GM18951 (cell line): Measurements from ENCODE around the gene AFAP1L2.

ENCODE experiments used
- POLR2A ChIP-seq: IDR thresholded peaks from 4 replicates; pipeline ENCODE4 v1.6.1; 2011; ENCODE audit warnings: mild to moderate bottlenecking; ENCODE audit not compliant: insufficient read length, insufficient read depth; ENCODE audit errors: extremely low read depth
- in situ Hi-C: fragments of 300-500 bp; cut with MboI; formaldehyde crosslinking; loops from one replicate; pipeline ENCODE4 v1.12.0; 2022; ENCODE audit warnings: low sequenced_read_pairs, mixed read lengths, inconsistent platforms; ENCODE audit not compliant: unreplicated experiment

The AFAP1L2 gene

GRCh38 chr10:114291516-114291915 lies 112.8 kb downstream of the AFAP1L2 start:
- TF ChIP-seq POLR2A, result no peak
- in situ Hi-C loops, result no loop called here

GRCh38 chr10:114291076-114291475 lies 113.2 kb downstream of the AFAP1L2 start:
- in situ Hi-C loops, result no loop called here
- TF ChIP-seq POLR2A, result no peak

DNA sequence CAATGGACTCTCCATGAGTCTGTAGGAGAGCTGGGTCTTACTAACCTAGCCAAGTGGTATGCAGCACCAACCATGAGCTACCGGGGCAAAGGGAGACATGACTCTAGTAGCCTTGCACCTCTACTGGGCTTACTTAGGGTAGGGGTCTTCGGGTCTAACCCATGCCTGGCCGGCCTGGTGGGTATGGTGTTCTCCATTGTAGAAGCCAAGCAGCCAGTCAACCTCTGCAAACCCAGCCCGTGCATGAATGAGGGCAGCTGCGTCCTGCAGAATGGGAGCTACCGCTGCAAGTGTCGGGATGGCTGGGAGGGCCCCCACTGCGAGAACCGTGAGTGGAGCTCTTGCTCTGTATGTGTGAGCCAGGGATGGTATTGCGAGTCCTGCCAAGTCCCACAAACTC lies 114.3 kb downstream of the AFAP1L2 start:
- in situ Hi-C loops, result no loop called here

DNA sequence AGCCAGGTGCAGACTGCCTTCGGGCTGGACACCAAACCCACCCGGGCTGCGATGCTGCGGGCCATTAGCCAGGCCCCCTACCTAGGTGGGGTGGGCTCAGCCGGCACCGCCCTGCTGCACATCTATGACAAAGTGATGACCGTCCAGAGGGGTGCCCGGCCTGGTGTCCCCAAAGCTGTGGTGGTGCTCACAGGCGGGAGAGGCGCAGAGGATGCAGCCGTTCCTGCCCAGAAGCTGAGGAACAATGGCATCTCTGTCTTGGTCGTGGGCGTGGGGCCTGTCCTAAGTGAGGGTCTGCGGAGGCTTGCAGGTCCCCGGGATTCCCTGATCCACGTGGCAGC lies 115.2 kb downstream of the AFAP1L2 start:
- in situ Hi-C loops, result no loop called here
- TF ChIP-seq POLR2A, result no peak

More for the DNA sequence above, 114.3 kb downstream of the AFAP1L2 start:
- TF ChIP-seq POLR2A, result no peak

DNA sequence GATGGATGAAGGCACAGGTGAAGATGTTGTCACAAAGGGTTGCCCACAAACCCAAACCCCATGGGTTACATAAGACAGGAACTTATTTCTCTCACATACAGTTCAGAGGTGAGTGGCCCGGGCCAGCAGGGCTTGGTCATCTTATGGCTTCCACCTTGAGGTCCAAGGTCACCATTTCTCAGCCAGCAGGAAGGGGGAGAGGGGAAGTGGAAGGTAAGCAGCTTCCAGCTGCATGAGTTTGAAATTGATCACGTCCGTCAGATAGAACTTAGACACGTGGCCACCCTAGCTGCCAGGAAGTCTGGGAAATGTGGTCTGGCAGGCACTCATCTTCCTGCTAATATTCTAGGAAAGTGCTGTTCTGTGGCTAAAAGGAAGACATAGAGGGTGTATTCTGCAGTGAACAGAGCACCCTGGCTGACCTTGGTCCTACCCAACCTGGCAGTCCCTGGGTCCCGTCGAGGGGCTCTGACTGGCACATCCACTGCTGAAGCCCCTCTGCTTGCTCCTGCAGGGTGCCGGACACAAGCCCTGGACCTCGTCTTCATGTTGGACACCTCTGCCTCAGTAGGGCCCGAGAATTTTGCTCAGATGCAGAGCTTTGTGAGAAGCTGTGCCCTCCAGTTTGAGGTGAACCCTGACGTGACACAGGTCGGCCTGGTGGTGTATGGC lies 115.7 kb downstream of the AFAP1L2 start:
- no peak for TF ChIP-seq POLR2A
- in situ Hi-C loops, result no loop called here

- TF ChIP-seq POLR2A, result no peak
- in situ Hi-C loops, result no loop called here
These were observed 117.4 kb downstream of the AFAP1L2 start for GRCh38 chr10:114286921-114287320.

- TF ChIP-seq POLR2A, result no peak
- in situ Hi-C loops, result no loop called here
These were observed 118.3 kb downstream of the AFAP1L2 start for GRCh38 chr10:114285961-114286441.

DNA sequence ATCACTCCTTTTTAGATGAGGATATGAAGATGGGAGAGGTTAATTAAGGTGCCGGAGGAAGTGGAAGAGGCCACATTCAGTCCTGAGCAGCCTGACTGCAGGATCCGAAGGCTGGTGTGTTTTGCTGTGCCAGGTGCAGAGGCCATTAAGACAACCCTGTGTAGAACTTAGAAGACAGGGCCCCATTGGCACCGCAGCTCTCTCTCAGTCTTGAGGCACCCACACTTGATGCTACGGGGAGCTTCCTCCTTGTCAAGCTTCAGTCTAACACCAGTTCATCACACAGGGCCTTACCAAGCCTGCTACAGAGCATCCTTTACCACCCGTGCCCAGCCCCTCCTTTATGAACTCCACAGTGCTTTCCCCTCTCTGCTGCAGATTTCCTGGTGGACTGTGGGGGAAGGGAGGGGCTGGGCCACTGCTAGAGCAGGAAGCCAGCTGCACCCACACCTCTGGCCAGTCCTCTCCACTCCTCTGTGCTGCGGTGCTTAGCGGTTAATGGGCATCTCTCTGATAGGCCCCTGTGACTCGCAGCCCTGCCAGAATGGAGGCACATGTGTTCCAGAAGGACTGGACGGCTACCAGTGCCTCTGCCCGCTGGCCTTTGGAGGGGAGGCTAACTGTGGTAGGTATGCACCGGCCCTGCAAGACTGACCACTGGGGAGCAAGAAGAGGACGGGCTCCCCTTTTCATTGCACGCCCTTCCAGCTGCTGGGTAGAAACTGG lies 119.8 kb downstream of the AFAP1L2 start:
- in situ Hi-C loops, result no loop called here
- no peak for TF ChIP-seq POLR2A

DNA sequence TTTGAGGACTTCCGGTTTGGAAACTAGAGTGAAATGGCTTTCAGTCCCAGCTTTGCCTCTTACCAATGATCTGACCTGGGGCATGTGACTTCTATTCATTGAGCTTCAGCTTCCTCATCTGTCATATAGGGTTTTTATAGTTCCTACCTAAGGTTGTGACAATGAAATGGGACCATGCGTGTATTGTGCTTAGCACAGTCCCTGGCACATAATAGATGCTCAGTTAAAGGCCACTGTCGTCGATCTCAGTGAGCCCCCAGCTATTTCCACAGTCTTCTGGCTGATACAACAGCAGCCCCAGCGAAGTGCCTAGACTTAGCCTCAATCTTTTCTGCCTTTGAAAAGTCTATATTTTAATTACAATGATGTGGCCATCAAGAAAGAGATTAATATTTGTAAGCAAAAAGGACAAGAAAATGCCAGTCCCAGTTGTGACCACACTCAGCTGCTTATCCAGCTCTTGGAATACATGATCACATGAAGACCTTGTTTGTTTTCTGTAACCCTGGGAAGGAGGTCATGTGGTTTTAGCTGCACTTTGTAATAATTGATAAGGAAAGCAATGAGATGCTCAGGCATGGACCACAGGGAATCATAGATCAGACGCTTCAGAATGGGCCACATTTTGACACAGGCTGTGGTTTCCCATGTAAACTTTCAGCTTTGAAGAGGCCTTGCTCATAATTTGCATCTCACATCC lies 120.6 kb downstream of the AFAP1L2 start:
- in situ Hi-C loops, result no loop called here
- TF ChIP-seq POLR2A, result no peak

GRCh38 chr10:114283091-114283490 lies 121.2 kb downstream of the AFAP1L2 start:
- no peak for TF ChIP-seq POLR2A
- in situ Hi-C loops, result no loop called here

- in situ Hi-C loops, result no loop called here
- no peak for TF ChIP-seq POLR2A
These were observed 121.8 kb downstream of the AFAP1L2 start for GRCh38 chr10:114282526-114282925.

DNA sequence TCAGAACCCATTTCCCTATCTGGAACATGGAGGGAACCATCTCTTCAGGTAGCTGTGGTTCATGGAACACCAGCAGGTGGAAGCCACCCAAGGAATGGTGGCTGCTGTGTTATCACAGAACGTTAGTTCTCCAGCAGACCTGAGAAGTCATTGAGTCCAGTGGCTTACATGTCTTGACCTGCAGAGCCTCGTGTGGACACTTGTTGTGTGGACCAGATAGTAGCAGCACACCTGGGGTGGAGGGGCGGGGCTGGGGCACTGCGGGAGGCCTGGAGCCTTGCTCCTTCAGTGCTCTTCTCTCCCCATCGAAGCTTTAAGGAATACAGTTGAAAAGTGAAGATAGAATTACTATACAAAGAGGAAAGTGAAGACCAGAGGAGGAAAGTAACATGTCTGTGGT lies 122.8 kb downstream of the AFAP1L2 start:
- in situ Hi-C loops, result no loop called here

DNA sequence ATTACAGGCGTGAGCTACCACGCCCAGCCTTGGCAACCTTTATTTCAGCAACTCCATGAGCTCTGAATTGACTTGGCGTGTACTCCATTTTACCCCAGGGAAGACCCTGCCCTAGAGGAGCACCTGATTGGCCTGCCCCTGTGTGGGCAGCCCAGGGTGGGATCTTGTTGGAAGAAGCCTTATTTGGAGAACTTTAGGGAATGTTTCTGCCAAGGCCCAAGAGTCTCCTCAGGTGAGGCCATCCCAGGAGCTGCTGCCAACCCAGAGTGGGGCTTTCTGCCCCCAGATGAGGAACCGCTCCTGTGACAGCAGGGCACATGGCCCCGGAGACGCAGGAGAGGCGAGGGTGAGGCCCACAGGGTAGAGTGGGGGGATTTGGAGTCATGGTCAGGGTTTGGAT lies 123.3 kb downstream of the AFAP1L2 start:
- TF ChIP-seq POLR2A, result no peak
- in situ Hi-C loops, result no loop called here

More for the DNA sequence above, 122.8 kb downstream of the AFAP1L2 start:
- no peak for TF ChIP-seq POLR2A
